Choroid plexus epithelial cell (primary cell): ENCODE measurements around the gene MED27.
"Not testable (repeated sequence)": the region's sequence is repeated elsewhere in the genome, so short reads cannot be mapped to it uniquely, and the experiment has no call there.

Experiments used
- DNase-seq: peaks from one replicate; pipeline ENCODE4 v3.0.0-alpha.2; 2010; ENCODE audit warnings: low read depth
- H3K4me3 ChIP-seq: 2 replicates; pipeline ENCODE4 v1.5.1; 2011; ENCODE audit warnings: low read depth, mild to moderate bottlenecking, control low read depth, low read length, moderate library complexity
- CTCF ChIP-seq: conservative IDR thresholded peaks from 2 replicates; pipeline ENCODE4 v1.5.1; 2011; ENCODE audit warnings: low read depth, mild to moderate bottlenecking, control low read depth, inconsistent platforms, low read length, moderate library complexity

The MED27 gene

DNA sequence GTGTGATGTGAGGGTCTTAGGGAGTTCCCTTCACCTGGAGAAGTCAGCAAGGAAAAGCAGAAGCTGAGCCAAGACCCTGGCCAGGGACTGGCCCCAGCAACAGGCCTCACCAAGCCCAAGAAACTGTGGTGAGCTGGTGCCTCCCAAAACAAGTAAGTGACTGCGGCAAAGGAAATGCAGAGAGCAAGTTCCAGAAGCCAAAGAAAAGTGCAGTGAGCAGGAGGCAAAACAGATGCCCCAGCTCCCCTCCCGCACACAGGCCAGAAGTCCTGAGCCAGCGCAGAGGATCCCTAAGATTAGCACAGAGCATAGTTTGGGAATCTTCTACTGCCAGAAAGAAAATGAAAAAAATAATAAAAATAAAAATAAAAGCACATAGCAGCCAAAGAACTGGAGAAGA, 13.2 kb downstream of the MED27 start:
- no peak for DNase-seq
- no peak overlapping the region for H3K4me3 ChIP-seq
- no peak for TF ChIP-seq CTCF

- no peak for TF ChIP-seq CTCF
- no peak overlapping the region for H3K4me3 ChIP-seq
- DNase-seq = no peak
Measured at GRCh38 chr9:132066057-132066456, 13.6 kb downstream of the MED27 start.

DNA sequence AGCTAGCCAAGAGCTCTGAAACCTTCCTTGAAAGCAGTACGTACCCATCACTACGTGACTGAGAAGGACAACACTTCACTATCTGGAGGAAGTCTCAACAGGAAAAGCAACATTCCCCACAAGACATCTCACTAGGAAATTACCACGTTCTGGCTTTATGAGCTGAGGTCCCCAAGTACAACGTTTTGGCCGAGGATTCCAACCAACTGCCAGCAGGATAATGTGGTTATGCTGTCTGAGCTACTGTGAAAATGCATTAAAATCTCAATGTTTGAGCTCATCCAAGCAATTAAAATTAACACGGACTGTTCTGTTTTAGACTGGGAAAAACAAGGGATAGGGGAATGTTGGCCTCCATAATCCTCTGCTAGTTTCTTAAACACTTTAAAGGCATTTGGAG, 16.4 kb downstream of the MED27 start:
- DNase-seq = no peak
- no peak for TF ChIP-seq CTCF

GRCh38 chr9:132062806-132063205, 16.9 kb downstream of the MED27 start:
- no peak for DNase-seq
- TF ChIP-seq CTCF = no peak
- no peak overlapping the region for H3K4me3 ChIP-seq

More for the DNA sequence above, 16.4 kb downstream of the MED27 start:
- H3K4me3 ChIP-seq = no peak overlapping the region

DNA sequence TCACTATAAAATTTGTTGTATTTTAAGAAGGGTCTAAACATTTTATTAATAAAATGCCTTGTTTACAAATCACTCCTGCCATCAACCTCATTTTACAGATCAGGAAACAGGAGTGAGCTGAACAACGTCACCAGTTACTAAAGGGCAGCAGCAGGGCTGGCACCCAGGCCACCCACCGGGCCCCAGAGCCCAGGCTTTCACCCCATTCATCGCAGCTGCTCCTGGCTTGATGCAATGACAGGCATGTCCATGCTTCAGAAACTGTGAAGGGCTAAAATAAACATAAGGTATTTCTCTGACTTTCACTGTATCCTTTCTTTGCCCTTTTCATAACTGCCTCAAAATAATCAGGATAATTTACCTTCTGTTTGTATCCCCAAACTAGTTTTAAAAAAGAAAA, 18.1 kb downstream of the MED27 start:
- DNase-seq = no peak
- no peak for TF ChIP-seq CTCF
- no peak overlapping the region for H3K4me3 ChIP-seq

DNA sequence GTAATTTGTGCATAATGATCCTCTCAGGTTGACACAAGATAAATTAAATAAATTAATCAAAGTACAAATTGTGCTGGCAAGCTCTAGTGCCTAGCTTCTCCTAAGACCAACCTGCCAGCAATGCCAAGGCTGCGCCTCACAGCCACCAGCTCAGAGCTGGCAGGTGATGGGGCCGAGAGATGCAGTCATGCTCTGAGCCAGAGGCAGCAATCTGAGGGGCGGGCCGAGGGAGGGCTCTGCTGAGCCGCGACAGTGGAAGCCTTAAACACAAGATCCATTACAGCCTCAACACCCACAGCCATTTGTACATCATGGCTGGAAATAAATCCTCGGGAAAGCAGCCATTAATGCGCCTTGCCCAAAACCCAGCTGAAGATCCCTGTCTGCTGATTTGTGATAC, 20.3 kb downstream of the MED27 start:
- no peak for DNase-seq
- no peak overlapping the region for H3K4me3 ChIP-seq
- TF ChIP-seq CTCF = no peak

DNA sequence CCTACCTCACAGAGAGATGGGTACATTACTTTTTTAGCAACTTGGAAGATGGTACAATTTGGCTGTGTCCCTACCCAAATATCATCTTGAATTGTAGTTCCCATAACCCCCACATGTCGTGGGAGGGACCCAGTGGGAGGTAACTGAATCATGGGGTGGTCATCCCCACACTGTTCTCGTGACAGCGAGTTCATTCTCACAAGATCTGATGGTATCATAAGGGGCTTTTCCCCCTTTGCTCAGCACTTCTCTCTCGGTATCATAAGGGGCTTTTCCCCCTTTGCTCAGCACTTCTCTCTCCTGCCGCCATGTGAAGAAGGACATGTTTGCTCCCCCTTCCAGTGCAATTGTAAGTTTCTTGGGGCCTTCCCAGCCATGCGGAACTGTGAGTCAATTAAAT, 21.4 kb downstream of the MED27 start:
- DNase-seq, H3K4me3 ChIP-seq: not testable (repeated sequence)
